ENCODE data around the gene ITPKC. TPM values are rescaled to one million over a fixed set of nuclear protein-coding genes. Genes with fewer than 3 reads are reported as not detected.

The ITPKC gene
- total RNA-seq, 2 donors from 2014 or later: 15.8 to 22.0 TPM

DNA sequence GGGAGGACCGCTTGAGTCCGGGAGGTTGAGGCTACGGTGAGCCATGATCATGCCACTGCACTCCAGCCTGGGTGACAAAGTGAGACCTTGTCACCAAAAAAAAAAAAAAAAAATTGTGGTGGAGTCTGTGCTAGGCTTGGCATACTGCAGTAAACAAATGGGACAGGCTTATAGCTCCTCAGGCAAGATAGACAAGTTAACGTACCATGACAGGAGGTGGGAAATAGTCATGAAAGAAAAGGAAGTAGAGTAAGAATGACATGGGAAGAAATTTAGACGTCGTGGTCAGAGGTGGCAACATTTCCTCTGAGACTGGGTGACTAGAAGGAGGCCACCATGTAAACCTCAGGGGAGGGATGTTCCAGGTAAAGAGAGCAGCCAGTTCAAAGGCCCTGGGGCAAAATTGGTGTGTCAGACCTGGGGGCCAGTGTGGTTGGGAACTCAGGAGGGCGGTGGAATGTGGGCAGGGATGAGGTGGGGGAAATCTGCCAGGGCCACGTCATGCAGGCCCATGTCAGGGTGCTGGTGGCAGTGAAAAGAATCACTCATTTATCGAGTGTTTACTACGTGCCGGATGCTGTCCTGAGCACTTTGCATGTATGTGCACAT, 39.7 kb downstream of the ITPKC start:
- H3K36me3 ChIP-seq: peaks cover 15% of the 10 kb centered on the region
- intact Hi-C loops (cut with DNase I): no loop called here

DNA sequence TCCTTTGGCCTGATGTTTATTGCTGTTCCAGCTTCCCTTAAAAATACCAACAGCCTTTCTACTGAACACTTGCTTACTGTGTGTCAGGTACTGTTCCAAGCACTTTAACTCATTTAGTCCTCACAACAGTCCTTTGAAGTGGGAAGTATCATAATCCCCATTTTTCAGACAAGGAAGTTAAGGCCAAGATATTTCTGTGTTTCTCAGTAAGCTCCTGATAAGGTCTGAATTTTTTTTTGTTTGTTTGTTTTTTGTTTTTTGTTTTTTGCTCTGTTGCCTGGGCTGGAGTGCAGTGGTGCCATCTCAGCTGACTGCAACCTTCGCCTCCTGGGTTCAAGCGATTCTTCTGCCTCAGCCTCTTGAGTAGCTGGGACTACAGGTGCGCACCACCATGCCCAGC, 41.6 kb downstream of the ITPKC start:
- Histone ChIP-seq H3K9me3 (no peaks in the 10 kb centered on the region), H3K27ac (no peak overlapping the region), H3K4me1 (peaks cover 10% of the 10 kb centered on the region), H3K36me3 (peaks cover 29% of the 10 kb centered on the region), H3K9ac (ENCODE audit: low read depth in 2 of 2, low read length in 2 of 2) (no peak overlapping the region), H3K4me3 (no peak overlapping the region), H3K27me3 (no peaks in the 10 kb centered on the region)
- intact Hi-C loops (cut with DNase I): no loop called here
- no peak for DNase-seq
- TF ChIP-seq, protein P1, sequence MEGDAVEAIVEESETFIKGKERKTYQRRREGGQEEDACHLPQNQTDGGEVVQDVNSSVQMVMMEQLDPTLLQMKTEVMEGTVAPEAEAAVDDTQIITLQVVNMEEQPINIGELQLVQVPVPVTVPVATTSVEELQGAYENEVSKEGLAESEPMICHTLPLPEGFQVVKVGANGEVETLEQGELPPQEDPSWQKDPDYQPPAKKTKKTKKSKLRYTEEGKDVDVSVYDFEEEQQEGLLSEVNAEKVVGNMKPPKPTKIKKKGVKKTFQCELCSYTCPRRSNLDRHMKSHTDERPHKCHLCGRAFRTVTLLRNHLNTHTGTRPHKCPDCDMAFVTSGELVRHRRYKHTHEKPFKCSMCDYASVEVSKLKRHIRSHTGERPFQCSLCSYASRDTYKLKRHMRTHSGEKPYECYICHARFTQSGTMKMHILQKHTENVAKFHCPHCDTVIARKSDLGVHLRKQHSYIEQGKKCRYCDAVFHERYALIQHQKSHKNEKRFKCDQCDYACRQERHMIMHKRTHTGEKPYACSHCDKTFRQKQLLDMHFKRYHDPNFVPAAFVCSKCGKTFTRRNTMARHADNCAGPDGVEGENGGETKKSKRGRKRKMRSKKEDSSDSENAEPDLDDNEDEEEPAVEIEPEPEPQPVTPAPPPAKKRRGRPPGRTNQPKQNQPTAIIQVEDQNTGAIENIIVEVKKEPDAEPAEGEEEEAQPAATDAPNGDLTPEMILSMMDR (IDR thresholded peaks at IDR 0.05): no peak

More for the DNA sequence above, 39.7 kb downstream of the ITPKC start:
- no peak for DNase-seq
- Histone ChIP-seq H3K4me1 (peaks cover 10% of the 10 kb centered on the region), H3K9ac (ENCODE audit: low read depth in 2 of 2, low read length in 2 of 2) (no peak overlapping the region), H3K9me3 (no peaks in the 10 kb centered on the region), H3K4me3 (no peak overlapping the region), H3K27me3 (no peaks in the 10 kb centered on the region), H3K27ac (no peak overlapping the region)
- TF ChIP-seq, protein P1 (IDR thresholded peaks at IDR 0.05): no peak

DNA sequence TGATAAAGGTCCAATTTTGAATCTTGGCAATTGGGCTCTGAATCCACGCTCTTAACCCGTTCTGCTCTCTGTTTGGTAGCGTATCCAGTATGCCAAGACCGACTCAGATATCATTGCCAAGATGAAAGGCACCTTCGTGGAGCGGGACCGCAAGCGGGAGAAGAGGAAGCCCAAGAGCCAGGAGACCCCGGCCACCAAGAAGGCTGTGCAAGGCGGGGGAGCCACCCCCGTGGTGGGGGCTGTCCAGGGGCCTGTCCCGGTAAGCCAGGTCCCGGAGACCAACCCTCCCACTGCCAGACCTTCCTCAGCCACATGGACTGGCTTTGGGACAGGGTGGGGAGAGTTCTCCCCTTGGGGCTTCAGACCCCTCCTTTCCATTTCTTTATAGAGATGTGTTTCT, 42.4 kb downstream of the ITPKC start:
- H3K27me3 ChIP-seq: no peaks in the 10 kb centered on the region
- H3K9ac ChIP-seq (ENCODE audit: low read depth in 2 of 2, low read length in 2 of 2): no peak overlapping the region
- TF ChIP-seq, protein P1 (IDR thresholded peaks at IDR 0.05): no peak
- H3K4me3 ChIP-seq: no peak overlapping the region
- DNase-seq: no peak
- no peak overlapping the region for H3K27ac ChIP-seq
- no peaks in the 10 kb centered on the region for H3K9me3 ChIP-seq
- intact Hi-C loops (cut with DNase I): no loop called here
- peaks cover 33% of the 10 kb centered on the region for H3K36me3 ChIP-seq
- peaks cover 4% of the 10 kb centered on the region for H3K4me1 ChIP-seq

DNA sequence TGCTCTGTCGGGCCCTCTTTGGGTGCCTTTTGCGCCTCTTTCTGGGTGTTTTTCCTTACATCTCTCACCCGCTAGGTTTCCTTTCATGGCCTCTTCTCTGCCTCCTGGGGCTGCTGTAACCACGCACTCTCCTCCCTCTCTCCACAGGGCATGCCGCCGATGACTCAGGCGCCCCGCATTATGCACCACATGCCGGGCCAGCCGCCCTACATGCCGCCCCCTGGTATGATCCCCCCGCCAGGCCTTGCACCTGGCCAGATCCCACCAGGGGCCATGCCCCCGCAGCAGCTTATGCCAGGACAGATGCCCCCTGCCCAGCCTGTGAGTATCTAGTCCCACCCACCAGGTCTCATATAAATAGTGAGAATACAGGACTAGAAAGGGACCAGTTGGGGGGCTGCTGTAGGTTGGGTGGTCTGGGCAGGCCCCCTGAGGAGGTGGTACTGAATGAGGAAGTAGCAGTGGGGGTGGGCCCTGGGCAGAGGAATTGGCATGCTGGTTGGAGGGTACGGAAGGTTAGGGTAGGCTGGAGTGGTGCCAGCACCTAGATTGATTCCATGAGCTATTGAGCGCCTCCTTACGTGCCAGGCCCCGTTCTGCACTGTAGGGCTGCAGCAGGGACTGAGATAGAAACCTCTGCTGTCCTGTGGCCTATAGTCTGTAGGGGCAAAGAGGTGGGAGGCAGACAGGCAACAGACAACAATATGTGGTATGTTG, 46.0 kb downstream of the ITPKC start:
- DNase-seq: no peak
- Histone ChIP-seq H3K9ac (ENCODE audit: low read depth in 2 of 2, low read length in 2 of 2) (no peak overlapping the region), H3K27ac (no peak overlapping the region), H3K4me1 (no peaks in the 10 kb centered on the region), H3K4me3 (no peak overlapping the region), H3K36me3 (peaks cover 33% of the 10 kb centered on the region), H3K27me3 (no peaks in the 10 kb centered on the region), H3K9me3 (no peaks in the 10 kb centered on the region)
- intact Hi-C loops (cut with DNase I): no loop called here
- TF ChIP-seq, protein P1 (IDR thresholded peaks at IDR 0.05): no peak

DNA sequence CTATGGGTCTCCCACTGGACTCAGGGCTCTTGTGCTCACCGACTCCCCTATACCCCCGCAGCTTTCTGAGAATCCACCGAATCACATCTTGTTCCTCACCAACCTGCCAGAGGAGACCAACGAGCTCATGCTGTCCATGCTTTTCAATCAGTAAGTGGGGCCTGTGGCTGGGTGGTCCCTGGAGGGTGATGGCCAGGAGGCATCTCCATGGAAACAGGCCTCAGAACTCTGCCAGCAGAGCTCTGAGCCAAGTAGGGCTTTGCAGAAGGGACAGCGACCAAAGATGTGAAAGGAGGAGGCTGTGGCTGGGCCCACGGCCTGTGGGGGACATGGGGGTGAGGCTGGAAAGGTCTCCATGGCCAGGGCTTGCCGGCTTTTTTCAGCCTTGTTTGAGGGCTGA, 46.6 kb downstream of the ITPKC start:
- Histone ChIP-seq H3K27ac (no peak overlapping the region), H3K4me3 (no peak overlapping the region), H3K9ac (ENCODE audit: low read depth in 2 of 2, low read length in 2 of 2) (no peak overlapping the region), H3K9me3 (no peaks in the 10 kb centered on the region), H3K27me3 (no peaks in the 10 kb centered on the region), H3K36me3 (peaks cover 33% of the 10 kb centered on the region), H3K4me1 (no peaks in the 10 kb centered on the region)
- intact Hi-C loops (cut with DNase I): no loop called here
- no peak for DNase-seq
- TF ChIP-seq, protein P1 (IDR thresholded peaks at IDR 0.05): no peak
